HL-60 (cell line): Measurements from ENCODE around the gene R3HCC1L.

ENCODE experiments used
- DNase-seq, 2 experiments: peaks; one replicate each; pipeline ENCODE4 v3.0.0-alpha.2; 2010 to 2020; ENCODE audit warnings: low read depth in 1 of 2, low spot score in 1 of 2
- H3K27ac ChIP-seq: fragments of 250-450 bp; sonication (Bioruptor Pico); replicated peaks from 2 replicates; pipeline ENCODE4 v1.5.1; 2020; ENCODE audit warnings: mild to moderate bottlenecking, moderate library complexity
- H3K27me3 ChIP-seq: fragments of 250-450 bp; sonication (Bioruptor Pico); 2 replicates; pipeline ENCODE4 v1.5.1; 2021; ENCODE audit warnings: mild to moderate bottlenecking, moderate library complexity; ENCODE audit not compliant: insufficient read depth, poor library complexity, severe bottlenecking
- H3K4me3 ChIP-seq: replicated peaks from 2 replicates; pipeline ENCODE4 v1.5.1; 2011; ENCODE audit warnings: mild to moderate bottlenecking, control low read depth, low read length; ENCODE audit not compliant: insufficient read depth
- CTCF ChIP-seq: IDR thresholded peaks from one replicate; pipeline ENCODE4 v1.5.1; 2011; ENCODE audit warnings: low read length, control low read depth, inconsistent platforms; ENCODE audit not compliant: insufficient read depth
- GABPA ChIP-seq: IDR thresholded peaks from 2 replicates; pipeline ENCODE4 v1.6.1; 2012; ENCODE audit warnings: low read depth
- POLR2AphosphoS5 ChIP-seq: IDR thresholded peaks from 2 replicates; pipeline ENCODE4 v1.6.1; 2012; ENCODE audit warnings: low read depth
- REST ChIP-seq: IDR thresholded peaks from 2 replicates; pipeline ENCODE4 v1.6.1; 2012; ENCODE audit warnings: low read depth; ENCODE audit not compliant: insufficient replicate concordance
- SPI1 ChIP-seq: IDR thresholded peaks from 2 replicates; pipeline ENCODE4 v1.6.1; 2012; ENCODE audit warnings: low read depth, mild to moderate bottlenecking, borderline replicate concordance

R3HCC1L gene

GRCh38 chr10:98286419-98286818 is 152.0 kb downstream of the R3HCC1L start:
- Histone ChIP-seq H3K4me3 (no peak overlapping the region), H3K27ac (no peak overlapping the region), H3K27me3 (peaks cover 5% of the 10 kb centered on the region)
- TF ChIP-seq GABPA = no peak
- TF ChIP-seq REST = no peak
- no peak for TF ChIP-seq CTCF
- TF ChIP-seq SPI1 = no peak
- TF ChIP-seq POLR2AphosphoS5 = no peak
- DNase-seq = no peak

- H3K4me3 ChIP-seq = no peak overlapping the region
- TF ChIP-seq GABPA = no peak
- no peak for TF ChIP-seq POLR2AphosphoS5
- no peak for TF ChIP-seq CTCF
- TF ChIP-seq REST = no peak
- H3K27me3 ChIP-seq = peaks cover 10% of the 10 kb centered on the region
- no peak for DNase-seq
- no peak overlapping the region for H3K27ac ChIP-seq
These were observed 152.9 kb downstream of the R3HCC1L start for GRCh38 chr10:98287321-98287720.

GRCh38 chr10:98289802-98290209 is 155.3 kb downstream of the R3HCC1L start:
- H3K4me3 ChIP-seq = no peak overlapping the region
- TF ChIP-seq CTCF = no peak
- TF ChIP-seq SPI1 = no peak
- TF ChIP-seq GABPA = no peak
- TF ChIP-seq REST = no peak
- TF ChIP-seq POLR2AphosphoS5 = no peak
- H3K27me3 ChIP-seq = peaks cover 10% of the 10 kb centered on the region
- DNase-seq = no peak
- H3K27ac ChIP-seq = no peak overlapping the region
